ENCODE measurements around the gene CD274. TPM values are rescaled to one million over a fixed set of nuclear protein-coding genes. Genes with fewer than 3 reads are reported as not detected.

The CD274 gene
- total and polyA plus RNA-seq, 2 experiments from 2014 or later: not detected

DNA sequence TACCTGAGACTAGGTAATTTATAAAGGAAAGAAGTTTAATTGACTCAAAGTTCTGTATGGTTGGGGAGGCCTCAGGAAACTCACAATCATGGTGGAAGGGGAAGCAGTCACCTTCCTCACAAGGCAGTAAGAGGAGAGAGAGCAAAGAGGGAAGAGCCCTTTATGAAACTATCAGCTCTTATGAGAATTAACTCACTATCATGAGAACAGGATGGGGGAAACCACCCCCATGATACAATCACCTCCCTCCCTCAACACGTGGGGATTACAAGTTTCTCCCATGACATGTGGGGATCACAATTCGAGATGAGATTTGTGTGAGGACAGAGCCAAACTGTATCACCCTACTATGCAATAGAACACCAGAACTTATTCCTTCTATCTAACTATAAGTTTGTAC lies 27.9 kb downstream of the CD274 start (continued):
- TF ChIP-seq, protein P1, sequence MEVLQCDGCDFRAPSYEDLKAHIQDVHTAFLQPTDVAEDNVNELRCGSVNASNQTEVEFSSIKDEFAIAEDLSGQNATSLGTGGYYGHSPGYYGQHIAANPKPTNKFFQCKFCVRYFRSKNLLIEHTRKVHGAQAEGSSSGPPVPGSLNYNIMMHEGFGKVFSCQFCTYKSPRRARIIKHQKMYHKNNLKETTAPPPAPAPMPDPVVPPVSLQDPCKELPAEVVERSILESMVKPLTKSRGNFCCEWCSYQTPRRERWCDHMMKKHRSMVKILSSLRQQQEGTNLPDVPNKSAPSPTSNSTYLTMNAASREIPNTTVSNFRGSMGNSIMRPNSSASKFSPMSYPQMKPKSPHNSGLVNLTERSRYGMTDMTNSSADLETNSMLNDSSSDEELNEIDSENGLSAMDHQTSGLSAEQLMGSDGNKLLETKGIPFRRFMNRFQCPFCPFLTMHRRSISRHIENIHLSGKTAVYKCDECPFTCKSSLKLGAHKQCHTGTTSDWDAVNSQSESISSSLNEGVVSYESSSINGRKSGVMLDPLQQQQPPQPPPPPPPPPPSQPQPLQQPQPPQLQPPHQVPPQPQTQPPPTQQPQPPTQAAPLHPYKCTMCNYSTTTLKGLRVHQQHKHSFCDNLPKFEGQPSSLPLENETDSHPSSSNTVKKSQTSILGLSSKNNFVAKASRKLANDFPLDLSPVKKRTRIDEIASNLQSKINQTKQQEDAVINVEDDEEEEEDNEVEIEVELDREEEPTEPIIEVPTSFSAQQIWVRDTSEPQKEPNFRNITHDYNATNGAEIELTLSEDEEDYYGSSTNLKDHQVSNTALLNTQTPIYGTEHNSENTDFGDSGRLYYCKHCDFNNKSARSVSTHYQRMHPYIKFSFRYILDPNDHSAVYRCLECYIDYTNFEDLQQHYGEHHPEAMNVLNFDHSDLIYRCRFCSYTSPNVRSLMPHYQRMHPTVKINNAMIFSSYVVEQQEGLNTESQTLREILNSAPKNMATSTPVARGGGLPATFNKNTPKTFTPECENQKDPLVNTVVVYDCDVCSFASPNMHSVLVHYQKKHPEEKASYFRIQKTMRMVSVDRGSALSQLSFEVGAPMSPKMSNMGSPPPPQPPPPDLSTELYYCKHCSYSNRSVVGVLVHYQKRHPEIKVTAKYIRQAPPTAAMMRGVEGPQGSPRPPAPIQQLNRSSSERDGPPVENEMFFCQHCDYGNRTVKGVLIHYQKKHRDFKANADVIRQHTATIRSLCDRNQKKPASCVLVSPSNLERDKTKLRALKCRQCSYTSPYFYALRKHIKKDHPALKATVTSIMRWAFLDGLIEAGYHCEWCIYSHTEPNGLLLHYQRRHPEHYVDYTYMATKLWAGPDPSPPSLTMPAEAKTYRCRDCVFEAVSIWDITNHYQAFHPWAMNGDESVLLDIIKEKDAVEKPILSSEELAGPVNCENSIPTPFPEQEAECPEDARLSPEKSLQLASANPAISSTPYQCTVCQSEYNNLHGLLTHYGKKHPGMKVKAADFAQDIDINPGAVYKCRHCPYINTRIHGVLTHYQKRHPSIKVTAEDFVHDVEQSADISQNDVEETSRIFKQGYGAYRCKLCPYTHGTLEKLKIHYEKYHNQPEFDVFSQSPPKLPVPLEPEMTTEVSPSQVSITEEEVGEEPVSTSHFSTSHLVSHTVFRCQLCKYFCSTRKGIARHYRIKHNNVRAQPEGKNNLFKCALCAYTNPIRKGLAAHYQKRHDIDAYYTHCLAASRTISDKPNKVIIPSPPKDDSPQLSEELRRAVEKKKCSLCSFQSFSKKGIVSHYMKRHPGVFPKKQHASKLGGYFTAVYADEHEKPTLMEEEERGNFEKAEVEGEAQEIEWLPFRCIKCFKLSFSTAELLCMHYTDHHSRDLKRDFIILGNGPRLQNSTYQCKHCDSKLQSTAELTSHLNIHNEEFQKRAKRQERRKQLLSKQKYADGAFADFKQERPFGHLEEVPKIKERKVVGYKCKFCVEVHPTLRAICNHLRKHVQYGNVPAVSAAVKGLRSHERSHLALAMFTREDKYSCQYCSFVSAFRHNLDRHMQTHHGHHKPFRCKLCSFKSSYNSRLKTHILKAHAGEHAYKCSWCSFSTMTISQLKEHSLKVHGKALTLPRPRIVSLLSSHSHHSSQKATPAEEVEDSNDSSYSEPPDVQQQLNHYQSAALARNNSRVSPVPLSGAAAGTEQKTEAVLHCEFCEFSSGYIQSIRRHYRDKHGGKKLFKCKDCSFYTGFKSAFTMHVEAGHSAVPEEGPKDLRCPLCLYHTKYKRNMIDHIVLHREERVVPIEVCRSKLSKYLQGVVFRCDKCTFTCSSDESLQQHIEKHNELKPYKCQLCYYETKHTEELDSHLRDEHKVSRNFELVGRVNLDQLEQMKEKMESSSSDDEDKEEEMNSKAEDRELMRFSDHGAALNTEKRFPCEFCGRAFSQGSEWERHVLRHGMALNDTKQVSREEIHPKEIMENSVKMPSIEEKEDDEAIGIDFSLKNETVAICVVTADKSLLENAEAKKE (CRISPR knock-in tag; IDR thresholded peaks at IDR 0.05): no peak
- no peak for TF ChIP-seq STAT1 (IDR thresholded peaks at IDR 0.05; ENCODE audit: unreplicated experiment)
- TF ChIP-seq, protein P2, sequence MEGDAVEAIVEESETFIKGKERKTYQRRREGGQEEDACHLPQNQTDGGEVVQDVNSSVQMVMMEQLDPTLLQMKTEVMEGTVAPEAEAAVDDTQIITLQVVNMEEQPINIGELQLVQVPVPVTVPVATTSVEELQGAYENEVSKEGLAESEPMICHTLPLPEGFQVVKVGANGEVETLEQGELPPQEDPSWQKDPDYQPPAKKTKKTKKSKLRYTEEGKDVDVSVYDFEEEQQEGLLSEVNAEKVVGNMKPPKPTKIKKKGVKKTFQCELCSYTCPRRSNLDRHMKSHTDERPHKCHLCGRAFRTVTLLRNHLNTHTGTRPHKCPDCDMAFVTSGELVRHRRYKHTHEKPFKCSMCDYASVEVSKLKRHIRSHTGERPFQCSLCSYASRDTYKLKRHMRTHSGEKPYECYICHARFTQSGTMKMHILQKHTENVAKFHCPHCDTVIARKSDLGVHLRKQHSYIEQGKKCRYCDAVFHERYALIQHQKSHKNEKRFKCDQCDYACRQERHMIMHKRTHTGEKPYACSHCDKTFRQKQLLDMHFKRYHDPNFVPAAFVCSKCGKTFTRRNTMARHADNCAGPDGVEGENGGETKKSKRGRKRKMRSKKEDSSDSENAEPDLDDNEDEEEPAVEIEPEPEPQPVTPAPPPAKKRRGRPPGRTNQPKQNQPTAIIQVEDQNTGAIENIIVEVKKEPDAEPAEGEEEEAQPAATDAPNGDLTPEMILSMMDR (conservative IDR thresholded peaks at IDR 0.05; ENCODE audit: low read depth in 2 of 2): no peak
- no peak for TF ChIP-seq EZH2 (IDR thresholded peaks at IDR 0.05; ENCODE audit: low read depth, unreplicated experiment)

DNA sequence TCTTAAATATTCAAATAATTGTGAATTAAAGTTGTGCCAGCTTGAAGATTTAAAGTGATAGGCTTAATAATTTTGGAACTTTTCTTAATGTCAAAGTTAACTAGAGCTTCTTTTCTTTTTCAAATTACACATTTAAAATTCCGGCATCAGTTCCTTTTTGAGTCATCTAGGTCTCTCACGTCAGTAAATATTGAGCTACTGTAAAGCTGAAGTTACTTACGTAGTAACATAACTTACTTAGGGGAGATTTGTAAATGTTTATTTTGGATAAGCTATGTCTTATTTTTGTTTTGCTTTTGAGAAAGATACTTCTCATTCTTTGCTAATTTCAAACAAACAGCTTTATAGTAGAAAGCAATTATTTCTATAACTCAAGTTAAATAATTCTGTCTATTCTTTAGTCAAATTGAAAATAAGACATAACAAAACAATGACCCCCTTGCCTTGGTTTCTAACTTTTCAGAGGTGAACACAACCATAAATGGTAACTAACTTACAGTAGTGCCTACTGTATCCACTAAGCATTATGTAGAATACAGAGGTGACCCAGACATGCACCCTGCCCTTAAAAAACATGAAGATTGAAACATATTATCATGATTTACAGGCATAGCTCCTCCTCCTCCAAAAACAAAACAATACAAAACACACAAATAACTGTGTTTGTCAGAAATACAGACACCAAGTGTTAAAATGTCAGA lies 29.8 kb downstream of the CD274 start:
- Histone ChIP-seq H4K20me1 (replicated peaks; ENCODE audit: insufficient read depth) (no peaks in the 10 kb centered on the region), H3K9me2 (ENCODE audit: insufficient read depth) (0 out of 2 replicates have a peak, but pooled peaks cover 2% of the 10 kb centered on the region), H3K4me1 (ENCODE audit: insufficient read depth) (no peaks in the 10 kb centered on the region), H3K27ac (ENCODE audit: low read depth) (no peak overlapping the region), H2AFZ (no peak overlapping the region), H3K4me2 (no peak overlapping the region), H3K27me3 (ENCODE audit: insufficient read depth) (no peaks in the 10 kb centered on the region), H3F3A (replicated peaks; ENCODE audit: low read depth) (no peaks in the 10 kb centered on the region), H3K4me3 (no peak overlapping the region), H3K79me2 (replicated peaks; ENCODE audit: insufficient read depth) (no peaks in the 10 kb centered on the region), H3K36me3 (ENCODE audit: insufficient read depth) (0 out of 2 replicates have a peak, but pooled peaks cover 6% of the 10 kb centered on the region)
- Mint-ChIP-seq H3K4me3 (no peak overlapping the region), H3K4me1 (peaks cover 5% of the 10 kb centered on the region; the same call in 1 of the 3 replicates), H3K27ac (no peak overlapping the region), H3K27me3 (ENCODE audit: insufficient read depth, low read depth, poor library complexity) (peaks cover 2% of the 10 kb centered on the region), H3K36me3 (ENCODE audit: low read depth) (peaks cover 2% of the 10 kb centered on the region; the same call in 1 of the 3 replicates), H3K9me3 (peaks cover 25% of the 10 kb centered on the region)
- no peak for ATAC-seq
- DNase-seq (ENCODE audit: low spot score): no peak
- TF ChIP-seq NANOG (IDR thresholded peaks at IDR 0.05; ENCODE audit: borderline replicate concordance): no peak
- TF ChIP-seq, protein P3, sequence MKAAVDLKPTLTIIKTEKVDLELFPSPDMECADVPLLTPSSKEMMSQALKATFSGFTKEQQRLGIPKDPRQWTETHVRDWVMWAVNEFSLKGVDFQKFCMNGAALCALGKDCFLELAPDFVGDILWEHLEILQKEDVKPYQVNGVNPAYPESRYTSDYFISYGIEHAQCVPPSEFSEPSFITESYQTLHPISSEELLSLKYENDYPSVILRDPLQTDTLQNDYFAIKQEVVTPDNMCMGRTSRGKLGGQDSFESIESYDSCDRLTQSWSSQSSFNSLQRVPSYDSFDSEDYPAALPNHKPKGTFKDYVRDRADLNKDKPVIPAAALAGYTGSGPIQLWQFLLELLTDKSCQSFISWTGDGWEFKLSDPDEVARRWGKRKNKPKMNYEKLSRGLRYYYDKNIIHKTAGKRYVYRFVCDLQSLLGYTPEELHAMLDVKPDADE (IDR thresholded peaks at IDR 0.05): no peak
- TF ChIP-seq STAT1 (IDR thresholded peaks at IDR 0.05; ENCODE audit: unreplicated experiment): no peak
- TF ChIP-seq, protein P4, sequence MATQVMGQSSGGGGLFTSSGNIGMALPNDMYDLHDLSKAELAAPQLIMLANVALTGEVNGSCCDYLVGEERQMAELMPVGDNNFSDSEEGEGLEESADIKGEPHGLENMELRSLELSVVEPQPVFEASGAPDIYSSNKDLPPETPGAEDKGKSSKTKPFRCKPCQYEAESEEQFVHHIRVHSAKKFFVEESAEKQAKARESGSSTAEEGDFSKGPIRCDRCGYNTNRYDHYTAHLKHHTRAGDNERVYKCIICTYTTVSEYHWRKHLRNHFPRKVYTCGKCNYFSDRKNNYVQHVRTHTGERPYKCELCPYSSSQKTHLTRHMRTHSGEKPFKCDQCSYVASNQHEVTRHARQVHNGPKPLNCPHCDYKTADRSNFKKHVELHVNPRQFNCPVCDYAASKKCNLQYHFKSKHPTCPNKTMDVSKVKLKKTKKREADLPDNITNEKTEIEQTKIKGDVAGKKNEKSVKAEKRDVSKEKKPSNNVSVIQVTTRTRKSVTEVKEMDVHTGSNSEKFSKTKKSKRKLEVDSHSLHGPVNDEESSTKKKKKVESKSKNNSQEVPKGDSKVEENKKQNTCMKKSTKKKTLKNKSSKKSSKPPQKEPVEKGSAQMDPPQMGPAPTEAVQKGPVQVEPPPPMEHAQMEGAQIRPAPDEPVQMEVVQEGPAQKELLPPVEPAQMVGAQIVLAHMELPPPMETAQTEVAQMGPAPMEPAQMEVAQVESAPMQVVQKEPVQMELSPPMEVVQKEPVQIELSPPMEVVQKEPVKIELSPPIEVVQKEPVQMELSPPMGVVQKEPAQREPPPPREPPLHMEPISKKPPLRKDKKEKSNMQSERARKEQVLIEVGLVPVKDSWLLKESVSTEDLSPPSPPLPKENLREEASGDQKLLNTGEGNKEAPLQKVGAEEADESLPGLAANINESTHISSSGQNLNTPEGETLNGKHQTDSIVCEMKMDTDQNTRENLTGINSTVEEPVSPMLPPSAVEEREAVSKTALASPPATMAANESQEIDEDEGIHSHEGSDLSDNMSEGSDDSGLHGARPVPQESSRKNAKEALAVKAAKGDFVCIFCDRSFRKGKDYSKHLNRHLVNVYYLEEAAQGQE (IDR thresholded peaks at IDR 0.05; ENCODE audit: unreplicated experiment): no peak
- TF ChIP-seq EZH2 (IDR thresholded peaks at IDR 0.05; ENCODE audit: low read depth, unreplicated experiment): no peak
- TF ChIP-seq, protein P2 (conservative IDR thresholded peaks at IDR 0.05; ENCODE audit: low read depth in 2 of 2): no peak
- no peak for TF ChIP-seq EZH2phosphoT487 (IDR thresholded peaks at IDR 0.05; ENCODE audit: unreplicated experiment)
